Fibroblast of villous mesenchyme (primary cell): ENCODE measurements around the gene TMEM252. TPM values are rescaled to one million over a fixed set of nuclear protein-coding genes. Genes with fewer than 3 reads are reported as not detected.
A peak's percentile ranks its signal among the peaks of the same experiment; 100 is the strongest.

ENCODE experiments used
- DNase-seq: peaks from one replicate; pipeline ENCODE4 v3.0.0-alpha.2; 2010; ENCODE audit warnings: low read depth
- H3K4me3 ChIP-seq: 2 replicates; pipeline ENCODE4 v1.5.1; 2011; ENCODE audit warnings: low read depth, mild to moderate bottlenecking, low read length
- CTCF ChIP-seq: IDR thresholded peaks from 2 replicates; pipeline ENCODE4 v1.5.1; 2012; ENCODE audit warnings: low read depth, mild to moderate bottlenecking, low read length; ENCODE audit not compliant: insufficient read depth
- total RNA-seq: library from RNA; depleted of rRNA; stranded (reverse); fragments of >200 nt; gene quantifications from 2 replicates; pipeline ENCODE4 v1.2.3, GENCODE V29; 2012

The TMEM252 gene
- total RNA-seq, 1 donor, result not detected

- no peak for DNase-seq
- no peak for TF ChIP-seq CTCF
- H3K4me3 ChIP-seq, result no peak overlapping the region
Measured at GRCh38 chr9:68509689-68510088, 31.0 kb downstream of the TMEM252 start.

- TF ChIP-seq CTCF, result no peak
- DNase-seq, result no peak
Measured at GRCh38 chr9:68508547-68508946, 32.1 kb downstream of the TMEM252 start.

GRCh38 chr9:68507806-68508145 lies 32.9 kb downstream of the TMEM252 start:
- no peak for TF ChIP-seq CTCF
- H3K4me3 ChIP-seq, result no peak overlapping the region
- DNase-seq, result no peak

More at GRCh38 chr9:68508547-68508946, 32.1 kb downstream of the TMEM252 start:
- H3K4me3 ChIP-seq, result no peak overlapping the region

GRCh38 chr9:68507130-68507805 lies 33.4 kb downstream of the TMEM252 start:
- peak; percentile 47 for DNase-seq
- peak; percentile 60 for TF ChIP-seq CTCF
- no peak overlapping the region for H3K4me3 ChIP-seq

- DNase-seq, result no peak
Measured at GRCh38 chr9:68506551-68506950, 34.1 kb downstream of the TMEM252 start.

GRCh38 chr9:68505681-68506409 lies 34.8 kb downstream of the TMEM252 start:
- no peak for DNase-seq
- no peak for TF ChIP-seq CTCF
- H3K4me3 ChIP-seq, result no peak overlapping the region

More at GRCh38 chr9:68506551-68506950, 34.1 kb downstream of the TMEM252 start:
- no peak overlapping the region for H3K4me3 ChIP-seq
- TF ChIP-seq CTCF, result no peak
